ENCODE measurements around the gene NTNG1. TPM values are rescaled to one million over a fixed set of nuclear protein-coding genes. Genes with fewer than 3 reads are reported as not detected.

NTNG1 gene
- total and polyA plus RNA-seq, 2 of the 13 experiments (the other 11 are each of a cell fraction or from before 2014, with no cell fraction given): not detected

DNA sequence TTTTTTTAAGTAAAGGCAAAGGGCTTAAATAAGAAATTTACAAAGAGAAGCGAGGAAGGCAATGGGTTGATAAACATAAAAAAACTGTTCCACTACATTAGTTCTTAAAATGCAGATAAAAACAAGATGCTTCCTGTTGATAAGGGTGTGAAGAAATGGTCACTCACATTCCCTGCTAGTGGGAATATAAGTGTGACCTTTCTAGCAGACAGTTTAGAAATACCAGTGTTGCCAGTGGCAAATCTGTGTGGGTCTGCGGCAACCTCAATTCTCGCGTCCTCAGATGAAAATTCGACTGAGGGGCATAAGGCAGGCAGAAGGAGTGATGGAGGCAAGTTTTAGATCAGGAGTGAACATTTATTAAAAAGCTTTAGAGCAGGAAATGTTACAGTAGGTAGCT, 151.1 kb downstream of the NTNG1 start (continued):
- TF ChIP-seq TFDP1 (CRISPR knock-in tag; IDR thresholded peaks at IDR 0.05; ENCODE audit: borderline replicate concordance): no peak

- H3K4me2 ChIP-seq (ENCODE audit: low read depth, low read length): no peak overlapping the region
- WGBS (ENCODE audit: low lambda C conversion rate): 7% methylated on average over 6 of the region's 6 CpGs
- no peaks in the 10 kb centered on the region for H3K9me3 ChIP-seq (ENCODE audit: low read length)
- in situ Hi-C loops (cut with HindIII; ENCODE audit: extremely low pct_ligation_motif_present, low pct_unique_long_range_greater_than_20kb) (no loop called here), intact Hi-C loops (cut with micrococcal nuclease; ENCODE audit: unreplicated experiment) (no loop called here)
- H3K9ac ChIP-seq (ENCODE audit: insufficient read depth, low read depth, low read length): no peak overlapping the region
- no TSS peak for BruUV-seq (replicated peaks)
- H3K27ac ChIP-seq (ENCODE audit: extremely low read length, insufficient read depth, low read length): no peak overlapping the region
- no peaks in the 10 kb centered on the region for H4K20me1 ChIP-seq (ENCODE audit: insufficient read depth, low read length)
- ATAC-seq (no peak), FAIRE-seq (no peak), DNase-seq (ENCODE audit: low spot score) (no peak)
- H3K4me1 ChIP-seq (ENCODE audit: insufficient read depth, low read length): no peaks in the 10 kb centered on the region
- H3K27me3 ChIP-seq (ENCODE audit: control insufficient read depth in 1 of 2, insufficient read depth in 2 of 2, low read length in 2 of 2): no peaks in the 10 kb centered on the region
- no peak overlapping the region for H3K4me3 ChIP-seq (replicated peaks in 1 of 3; ENCODE audit: insufficient read depth in 1 of 3, low read depth in 2 of 3, low read length in 3 of 3)
- ChIA-PET POLR2A (no interaction called here), CTCF (ENCODE audit: low intra/inter-chr PET ratio, low total read pairs) (no interaction called here)
- H2AFZ ChIP-seq (ENCODE audit: low read length): no peak overlapping the region
- no peak for TF ChIP-seq ZNF776 (CRISPR knock-in tag; IDR thresholded peaks at IDR 0.05)
- TF ChIP-seq SP2 (CRISPR knock-in tag; IDR thresholded peaks at IDR 0.05): no peak
- TF ChIP-seq CREB3 (CRISPR knock-in tag; IDR thresholded peaks at IDR 0.05): no peak
- no peaks in the 10 kb centered on the region for H3K79me2 ChIP-seq (ENCODE audit: insufficient read depth, low read length)
- no peaks in the 10 kb centered on the region for H3K36me3 ChIP-seq (replicated peaks in 1 of 2; ENCODE audit: control insufficient read depth in 1 of 2, insufficient read depth in 2 of 2, low read length in 2 of 2)
These were observed 153.2 kb downstream of the NTNG1 start for GRCh38 chr1:107293901-107294613.
